HG03097 (cell line): ENCODE data around the gene CFL2.
"Not testable (repeated sequence)": the region's sequence is repeated elsewhere in the genome, so short reads cannot be mapped to it uniquely, and the experiment has no call there.

Source experiments
- ATAC-seq: cut with Tn5 transposase; IDR thresholded peaks from one replicate; pipeline ENCODE4 v1.9.1; 2021; ENCODE audit not compliant: unreplicated experiment, low FRiP score

The CFL2 gene

DNA sequence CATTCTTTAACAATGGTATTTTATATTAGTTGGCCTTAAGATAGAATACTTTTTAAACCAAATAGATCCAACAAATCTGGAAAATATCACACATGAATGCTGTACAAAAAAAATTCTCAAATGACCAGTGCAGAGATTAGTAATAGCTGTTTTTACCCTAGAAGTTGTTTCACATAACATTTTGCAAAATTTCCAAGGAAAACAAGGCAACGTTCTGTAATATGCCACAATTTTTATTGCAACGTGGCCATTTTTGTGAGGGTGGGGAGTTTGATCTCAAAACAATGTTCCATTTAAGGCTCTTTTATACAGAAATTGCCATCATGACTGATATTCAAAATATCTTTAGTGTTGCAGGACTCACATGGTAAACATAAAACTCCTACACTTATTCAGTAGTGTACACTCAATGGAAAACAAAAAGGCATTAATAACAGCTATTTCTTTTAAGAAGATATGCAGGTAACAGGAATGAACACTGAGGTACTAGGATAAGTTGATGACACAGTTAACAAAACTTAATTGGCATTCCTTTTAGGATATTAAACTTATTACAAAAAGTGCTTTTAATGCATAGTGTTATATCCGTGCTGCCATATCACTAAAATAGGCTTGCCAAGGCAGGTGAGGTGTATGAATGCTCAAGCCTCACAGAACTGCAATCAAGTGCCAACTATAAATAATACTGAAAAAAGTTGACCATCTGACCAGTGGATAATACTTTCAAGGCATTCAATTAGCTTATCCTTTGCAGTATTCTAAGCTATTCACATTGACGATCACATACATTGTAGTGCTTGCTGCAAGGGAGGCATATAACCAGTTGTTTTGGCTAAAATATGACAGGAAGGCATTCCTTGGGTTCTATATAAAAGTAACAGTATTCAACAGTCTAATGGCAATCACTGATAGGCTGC lies 2.3 kb downstream of the CFL2 start:
- ATAC-seq = no peak

DNA sequence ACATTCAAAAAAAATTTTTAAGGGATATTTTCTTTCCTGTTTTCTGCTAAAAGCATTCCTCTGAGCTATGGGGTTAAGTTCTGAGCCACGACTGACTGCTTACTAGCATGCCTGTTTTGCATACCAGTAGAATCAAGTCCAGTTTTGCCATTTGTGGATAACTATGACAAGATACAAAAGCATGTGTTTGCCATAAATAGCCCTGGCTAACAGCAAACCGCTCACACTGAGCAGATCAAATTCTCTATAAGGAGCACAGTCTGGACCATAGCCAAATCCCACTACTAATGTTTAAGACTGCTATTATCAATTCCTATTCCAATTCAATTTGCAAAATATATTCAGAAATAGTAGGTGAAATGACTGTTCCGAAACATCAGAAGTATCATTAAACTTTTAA lies 3.2 kb downstream of the CFL2 start:
- ATAC-seq = no peak

DNA sequence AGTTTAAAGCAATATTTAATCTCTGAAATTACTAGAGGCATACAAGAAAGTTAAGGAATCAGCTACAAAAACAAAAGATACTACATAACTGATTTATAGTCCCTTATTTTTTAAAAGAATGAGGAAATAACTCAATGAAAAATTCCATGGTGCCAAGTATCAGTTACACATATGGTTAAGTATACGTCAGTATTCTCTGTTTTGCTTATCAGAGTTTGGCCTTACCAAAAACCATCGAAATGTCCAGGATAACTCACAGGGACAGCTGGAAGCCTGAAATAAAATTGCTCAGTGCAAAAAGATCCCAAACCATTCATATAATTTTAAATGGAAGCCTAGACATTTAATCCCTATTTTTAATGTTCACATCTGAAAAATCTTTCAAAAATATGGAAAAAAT lies 3.6 kb downstream of the CFL2 start:
- no peak for ATAC-seq

DNA sequence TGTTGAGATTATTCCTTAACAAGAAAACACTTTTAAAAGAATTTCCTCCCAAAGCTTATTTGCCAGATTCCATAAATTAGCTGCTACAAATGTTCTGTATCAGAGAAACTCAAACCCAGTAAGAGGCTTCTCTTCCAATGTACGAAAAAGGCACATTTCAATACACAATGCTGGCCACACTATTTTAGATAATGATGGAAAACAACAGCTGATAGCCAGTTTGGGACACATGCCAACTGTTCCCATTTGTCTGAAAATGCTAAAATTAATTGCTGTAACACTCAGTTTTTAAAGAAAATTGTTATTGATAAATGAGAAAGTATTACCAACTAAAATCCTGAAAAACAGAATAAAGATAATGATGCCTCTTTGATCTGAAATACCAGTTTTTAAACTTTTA lies 4.4 kb downstream of the CFL2 start:
- ATAC-seq = no peak

DNA sequence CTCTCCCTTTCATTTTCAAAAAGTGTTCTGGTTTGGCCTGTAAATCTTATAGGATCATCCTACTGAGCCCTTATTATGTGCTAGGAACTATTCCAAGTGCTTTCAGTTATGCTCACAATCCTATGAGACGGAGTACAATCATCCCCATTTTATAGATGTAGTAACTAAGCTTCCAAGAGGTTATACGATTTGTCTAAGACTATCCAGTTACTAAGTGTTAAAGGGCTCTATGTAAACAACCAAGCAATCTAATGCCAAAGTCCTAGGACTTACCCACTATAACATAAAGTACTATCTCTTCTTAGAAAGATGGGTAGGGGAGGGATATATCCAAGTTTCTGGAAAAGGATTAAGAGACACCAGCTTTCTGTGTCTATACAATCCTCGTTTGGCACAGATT lies 6.7 kb downstream of the CFL2 start:
- no peak for ATAC-seq

DNA sequence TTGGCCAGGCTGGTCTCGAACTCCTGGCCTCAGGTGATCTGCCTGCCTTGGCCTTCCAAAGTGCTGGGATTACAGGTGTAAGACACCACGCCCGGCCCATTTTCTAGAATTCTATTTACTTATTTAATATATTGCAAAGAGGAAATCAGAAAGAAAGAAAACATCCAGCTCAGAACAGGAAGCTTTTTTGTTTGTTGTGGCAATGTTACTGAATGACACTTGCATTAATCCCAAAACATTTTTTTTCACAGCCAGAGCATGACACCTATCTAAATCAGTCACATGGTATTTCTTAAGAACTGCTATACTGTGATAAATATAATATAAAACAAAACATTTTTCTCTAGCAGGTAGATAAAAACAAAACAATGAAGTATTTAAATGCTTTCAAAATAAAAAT lies 12.6 kb downstream of the CFL2 start:
- no peak for ATAC-seq

DNA sequence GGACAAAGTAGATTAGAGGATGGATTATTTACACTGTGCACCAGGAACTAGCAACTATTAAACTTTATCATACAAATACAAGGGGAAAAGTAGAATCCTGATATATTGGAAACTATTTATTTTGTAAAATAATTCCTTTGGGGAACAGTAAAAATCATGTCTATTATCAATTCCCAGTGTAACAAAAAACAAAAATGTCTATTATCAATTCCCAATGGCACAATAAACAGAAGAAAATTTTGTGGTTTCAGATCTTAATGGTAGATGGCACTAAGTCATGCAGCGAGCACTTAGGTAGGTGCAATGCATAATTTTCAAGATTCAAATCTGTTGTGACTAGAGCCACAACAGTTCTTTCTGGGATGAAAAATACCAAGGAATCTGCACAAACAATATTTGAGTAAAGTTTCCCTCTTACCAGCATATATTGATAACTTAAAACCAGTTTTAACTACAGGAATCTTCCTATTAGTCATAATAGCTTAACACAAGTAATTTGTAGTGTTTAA lies 13.7 kb downstream of the CFL2 start:
- no peak for ATAC-seq

DNA sequence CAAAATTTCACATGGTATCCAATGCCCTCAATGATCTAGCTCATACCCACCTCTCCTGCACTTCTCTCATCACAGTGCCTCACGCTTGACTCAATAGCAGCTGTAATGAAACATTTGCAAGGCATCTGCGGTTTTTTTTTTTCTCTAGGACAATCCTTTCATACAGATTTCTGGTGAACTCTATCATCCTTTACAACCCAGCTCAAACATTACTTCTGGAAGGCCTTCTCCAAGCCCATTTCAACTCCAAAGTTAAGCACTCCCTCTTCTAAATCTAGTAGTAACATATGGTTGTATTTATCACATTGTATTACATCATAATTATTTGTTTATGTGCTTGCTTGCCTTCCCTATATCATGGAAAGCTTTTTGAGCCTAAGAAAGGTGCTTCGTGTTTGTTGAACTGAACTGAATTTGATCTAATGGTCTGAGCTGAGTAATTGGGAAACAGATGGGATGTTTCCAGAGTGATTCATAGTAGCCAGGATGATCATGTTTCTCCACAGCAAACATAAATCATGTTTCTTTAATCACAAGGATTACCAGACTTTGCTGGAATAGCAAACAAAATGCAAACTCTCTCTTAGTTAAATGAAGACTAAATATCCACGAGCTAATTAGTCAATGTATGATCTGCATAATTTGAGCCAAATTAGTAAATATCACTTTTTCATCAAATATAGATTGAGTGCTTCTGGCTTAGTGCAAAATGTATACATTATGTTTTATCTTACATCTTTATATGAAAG lies 14.3 kb downstream of the CFL2 start:
- no peak for ATAC-seq

DNA sequence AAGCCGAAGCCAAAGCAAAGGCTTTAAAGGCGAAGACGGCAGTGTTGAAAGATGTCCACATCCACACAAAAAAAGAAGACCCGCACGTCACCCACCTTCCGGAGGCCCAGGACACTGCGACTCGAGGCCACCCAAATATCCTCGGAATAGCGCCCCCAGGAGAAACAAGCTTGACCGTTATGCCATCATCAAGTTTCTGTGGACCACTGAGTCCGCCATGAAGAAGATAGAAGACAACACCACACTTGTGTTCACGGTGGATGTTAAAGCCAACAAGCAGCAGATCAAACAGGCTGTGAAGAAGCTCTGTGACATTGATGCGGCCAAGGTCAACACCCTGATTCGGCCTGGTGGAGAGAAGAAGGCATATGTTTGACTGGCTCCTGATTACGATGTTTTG lies 20.2 kb downstream of the CFL2 start:
- ATAC-seq = not testable (repeated sequence)

DNA sequence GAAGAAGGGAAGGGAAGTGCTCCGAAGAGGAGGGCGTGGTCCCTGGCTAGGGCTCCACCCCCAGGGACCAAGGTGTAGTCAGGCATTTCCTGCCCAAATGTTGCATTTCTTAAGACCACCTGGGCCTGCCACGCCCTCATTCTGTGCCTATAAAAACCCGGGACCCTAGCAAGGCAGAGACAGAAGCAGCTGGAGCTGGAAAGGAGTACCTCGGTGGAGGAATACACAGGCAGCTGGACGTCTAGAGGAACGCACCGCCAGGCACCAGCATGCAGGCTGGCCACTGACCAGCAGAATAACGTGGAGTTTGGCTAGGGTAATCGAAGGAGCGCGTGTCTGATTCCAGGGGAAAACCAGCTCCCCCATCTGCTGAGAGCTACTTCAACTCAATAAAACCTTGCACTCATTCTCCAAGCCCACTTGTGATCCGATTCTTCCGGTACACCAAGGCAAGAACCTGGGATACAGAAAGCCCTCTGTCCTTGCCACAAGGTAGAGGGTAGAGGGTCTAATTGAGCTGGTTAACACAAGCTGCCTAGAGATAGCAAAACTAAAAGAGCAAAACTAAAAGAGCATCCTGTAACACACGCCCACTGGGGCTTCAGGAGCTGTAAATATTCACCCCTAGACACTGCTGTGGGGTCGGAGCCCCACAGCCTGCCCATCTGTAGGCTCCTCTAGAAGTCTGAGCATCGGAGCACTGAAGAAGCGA lies 21.0 kb downstream of the CFL2 start:
- no peak for ATAC-seq

DNA sequence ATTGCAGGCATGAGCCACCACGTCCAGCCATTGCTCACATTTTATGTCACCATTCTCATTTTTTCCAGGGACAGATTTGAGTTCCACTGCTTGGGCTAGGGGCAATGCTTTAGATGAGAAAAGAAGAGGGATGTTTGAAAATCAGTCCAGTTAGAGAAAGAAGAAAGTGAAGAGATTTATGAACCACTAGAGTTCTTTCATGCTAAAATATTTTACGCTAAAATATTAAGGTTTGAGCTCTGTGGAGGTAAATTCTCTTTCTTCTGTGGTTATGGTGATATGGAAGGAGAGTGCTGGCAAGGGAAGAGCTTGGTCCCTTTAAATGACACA lies 21.5 kb downstream of the CFL2 start:
- no peak for ATAC-seq

DNA sequence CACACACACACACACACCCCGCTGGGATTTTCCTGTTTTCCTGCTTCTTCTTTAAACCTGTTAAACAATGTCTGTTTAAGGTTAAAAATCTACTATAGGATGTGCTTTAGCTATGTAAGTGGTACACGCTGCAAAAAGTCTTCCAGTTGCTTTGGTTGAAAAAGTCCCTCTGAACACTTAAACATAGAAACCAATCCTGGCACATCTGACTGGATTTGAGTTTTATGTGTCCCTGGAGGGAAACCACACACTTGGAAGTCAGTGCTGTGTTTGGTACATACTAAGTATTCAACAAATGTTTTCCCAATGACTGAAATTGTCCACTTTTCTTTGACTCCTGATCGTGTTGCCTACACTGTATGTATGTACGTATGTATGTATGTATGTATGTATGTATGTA lies 22.0 kb downstream of the CFL2 start:
- ATAC-seq = no peak

DNA sequence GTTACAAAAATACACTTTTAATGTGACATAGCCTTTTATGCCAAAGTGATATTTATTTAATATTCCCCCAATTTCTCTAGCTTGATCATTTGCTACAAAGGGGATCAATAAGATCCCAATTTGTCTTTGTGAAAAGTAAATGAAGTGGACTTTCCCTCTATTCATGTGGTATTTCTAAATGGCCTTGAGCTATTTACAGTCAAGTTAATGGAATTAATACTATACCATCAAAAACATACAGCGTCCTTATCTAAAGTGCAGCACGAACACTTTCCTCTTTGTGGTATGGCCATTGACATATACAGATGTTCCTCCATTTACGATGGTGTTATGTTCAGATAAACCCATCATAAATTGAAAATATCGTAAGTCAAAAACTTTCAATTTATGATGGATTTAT lies 23.2 kb downstream of the CFL2 start:
- ATAC-seq = no peak

DNA sequence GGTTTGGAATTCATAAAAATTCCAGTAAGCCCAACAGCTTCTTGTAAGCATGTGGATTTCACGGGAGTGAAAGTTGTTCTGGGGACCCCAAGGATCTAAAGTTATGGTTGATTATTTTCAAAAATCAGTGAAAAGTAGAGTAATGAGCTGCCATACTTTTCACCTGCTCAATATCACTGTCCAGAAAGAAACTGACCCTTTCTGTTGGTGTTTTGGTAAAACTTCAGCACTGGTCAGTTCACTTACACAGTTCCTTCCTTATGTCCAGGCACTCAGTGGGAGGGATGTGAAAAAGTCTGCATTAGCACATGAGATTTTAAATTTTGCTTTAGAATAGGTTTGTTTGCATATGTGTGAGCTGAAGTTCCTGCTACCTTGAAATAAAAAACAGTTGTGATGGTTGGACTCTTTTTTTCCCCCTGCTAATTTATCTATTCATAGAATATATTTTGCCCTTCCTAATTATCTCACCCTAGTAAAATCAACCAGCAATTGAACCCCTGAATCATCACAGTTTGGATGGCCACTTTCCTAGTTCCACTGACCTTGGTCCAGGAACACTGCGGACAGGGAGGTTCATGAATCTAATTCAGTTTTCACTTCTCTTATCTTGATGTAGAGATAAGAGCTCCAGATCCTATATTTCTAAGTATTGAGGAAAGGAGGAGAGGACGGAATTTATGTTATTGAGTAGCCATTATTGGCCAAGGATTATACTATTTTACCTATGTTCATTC lies 25.8 kb downstream of the CFL2 start:
- ATAC-seq = no peak

DNA sequence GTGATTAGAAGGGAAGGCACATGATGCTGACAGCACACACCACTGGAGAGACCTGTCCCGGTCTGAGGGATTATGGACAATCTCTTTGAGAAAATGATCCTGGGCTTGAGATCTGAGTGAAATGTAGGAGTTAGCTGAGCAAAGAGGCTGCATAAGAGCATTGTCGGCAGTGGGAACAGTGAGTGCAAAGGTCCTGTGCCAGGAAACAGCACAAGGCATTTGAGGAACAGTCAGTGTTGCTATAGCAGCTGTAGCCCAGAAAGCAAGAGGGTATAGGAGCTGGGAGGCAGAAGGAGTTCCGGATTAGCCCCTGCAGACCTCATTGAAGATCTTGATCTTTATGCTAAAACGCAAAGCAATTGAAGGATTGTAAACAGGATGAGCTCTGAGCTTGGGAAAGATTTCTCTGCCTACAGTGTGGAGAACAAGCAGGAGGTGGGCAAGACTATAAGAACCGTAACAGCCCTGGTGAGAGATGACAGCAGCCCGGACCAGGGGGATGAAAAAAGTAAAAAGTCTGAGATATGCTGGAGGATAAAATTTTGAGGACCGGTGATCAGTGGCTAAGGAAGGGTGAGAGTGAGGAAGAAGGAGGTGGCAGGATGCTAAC lies 28.5 kb downstream of the CFL2 start:
- no peak for ATAC-seq

DNA sequence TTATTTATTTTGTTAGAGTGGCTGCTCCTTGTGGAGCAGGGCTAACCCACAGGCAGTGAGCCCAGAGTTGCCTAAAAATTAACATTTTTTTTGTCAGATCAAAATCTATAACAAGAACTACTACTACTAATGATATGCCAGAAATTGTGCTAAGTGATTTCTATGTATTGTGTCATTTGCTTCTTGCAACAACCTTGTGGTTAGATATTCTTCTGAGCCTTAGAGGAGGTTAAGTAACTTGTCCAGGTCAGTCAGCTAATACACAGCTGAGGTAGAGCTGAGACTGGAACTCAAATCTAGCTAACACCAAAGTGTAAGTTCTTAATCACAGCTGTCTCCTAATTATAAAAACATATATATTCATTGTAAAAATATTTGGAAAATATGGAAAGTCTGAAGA lies 29.8 kb downstream of the CFL2 start:
- ATAC-seq = no peak

DNA sequence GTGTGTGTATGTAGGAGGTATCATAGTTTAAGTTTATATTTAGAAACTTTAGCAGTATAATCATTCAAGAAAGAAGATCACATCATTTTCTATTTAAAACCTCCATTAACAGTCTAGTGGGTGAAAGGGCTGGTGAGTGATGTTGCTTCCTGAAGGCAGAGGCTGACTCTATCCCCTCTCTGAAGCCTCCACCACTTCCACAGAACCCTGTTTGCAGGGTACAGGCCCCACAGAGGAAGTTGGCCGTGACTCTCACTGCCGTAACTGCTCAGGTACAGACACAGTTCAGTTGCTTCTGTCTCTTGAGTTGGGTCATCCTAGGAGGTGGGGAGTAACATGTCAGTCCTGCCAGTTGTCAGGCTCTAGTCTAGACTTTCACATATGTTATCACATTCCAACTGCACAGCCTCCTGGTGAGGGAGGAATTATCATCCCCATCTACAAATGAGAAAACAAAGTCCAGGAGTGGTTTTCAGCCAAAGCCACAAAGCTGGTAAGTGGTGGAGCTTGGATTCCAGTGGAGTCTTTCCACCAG lies 31.5 kb downstream of the CFL2 start:
- ATAC-seq = no peak

DNA sequence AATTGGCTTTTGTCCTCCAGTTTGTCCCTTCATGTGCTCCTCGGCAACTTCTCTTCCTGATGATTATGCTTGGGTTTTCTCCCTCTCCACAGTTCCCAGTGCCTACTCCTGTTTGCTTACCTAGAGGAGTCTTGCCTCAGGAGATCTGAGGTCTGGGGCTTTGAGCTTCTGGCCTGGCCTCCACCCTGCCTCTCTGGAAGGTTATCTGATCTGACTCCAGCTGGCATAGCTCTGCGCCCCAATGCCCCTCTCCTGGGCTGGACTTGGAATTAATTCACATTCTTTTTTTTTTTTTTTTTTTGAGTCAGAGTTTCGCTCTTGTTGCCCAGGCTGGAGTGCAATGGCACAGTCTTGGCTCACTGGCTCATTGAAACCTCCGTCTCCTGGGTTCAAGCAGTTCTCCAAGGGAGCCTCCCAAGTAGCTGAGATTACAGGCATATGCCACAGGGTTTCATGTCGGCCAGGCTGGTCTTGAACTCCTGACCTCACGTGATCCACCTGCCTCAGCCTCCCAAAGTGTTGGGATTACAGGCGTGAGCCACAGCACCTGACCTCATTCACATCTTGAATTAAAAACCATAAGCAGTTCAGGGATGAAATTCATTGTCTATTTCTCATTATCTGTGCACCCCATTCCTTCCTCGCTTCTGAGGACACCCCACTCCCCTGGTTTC lies 33.5 kb downstream of the CFL2 start:
- ATAC-seq = no peak

DNA sequence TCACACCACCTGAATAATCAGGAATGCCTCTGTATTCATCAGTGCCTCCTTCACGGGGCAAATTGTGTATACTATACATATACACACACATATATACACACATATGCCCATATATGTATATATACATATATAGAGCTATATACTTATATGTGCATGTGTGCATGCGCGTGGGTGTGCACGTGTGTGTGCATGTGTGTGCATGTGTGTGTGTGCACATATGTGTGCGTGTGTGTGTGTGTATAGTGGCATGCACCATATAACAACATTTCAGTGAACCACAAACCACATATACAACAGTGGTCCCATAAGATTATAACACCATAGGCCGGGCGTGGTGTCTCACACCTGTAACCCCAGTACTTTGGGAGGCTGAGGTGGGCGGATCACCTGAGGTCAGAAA lies 35.7 kb downstream of the CFL2 start:
- ATAC-seq = no peak
